MV-4-11 (cell line): Measurements from ENCODE around the gene PARP12.
A peak's percentile ranks its signal among the peaks of the same experiment; 100 is the strongest.

Experiments
- DNase-seq: peaks from one replicate; lab custom pipeline; 2025; lab: John Stamatoyannopoulos, UW

PARP12 gene

GRCh38 chr7:140014123-140014522 is 48.6 kb downstream of the PARP12 start:
- DNase-seq, result no peak

- no peak for DNase-seq
These were observed 49.1 kb downstream of the PARP12 start for GRCh38 chr7:140013676-140014075.

- no peak for DNase-seq
These were observed 52.4 kb downstream of the PARP12 start for GRCh38 chr7:140010194-140010895.

GRCh38 chr7:140009735-140010134 is 53.0 kb downstream of the PARP12 start:
- DNase-seq, result no peak

- no peak for DNase-seq
These were observed 53.8 kb downstream of the PARP12 start for GRCh38 chr7:140008755-140009610.

- DNase-seq, result no peak
These were observed 55.6 kb downstream of the PARP12 start for GRCh38 chr7:140007051-140007690.

- no peak for DNase-seq
These were observed 56.2 kb downstream of the PARP12 start for GRCh38 chr7:140006600-140006999.

GRCh38 chr7:140005754-140006503 is 56.8 kb downstream of the PARP12 start:
- no peak for DNase-seq

- DNase-seq, result no peak
These were observed 57.4 kb downstream of the PARP12 start for GRCh38 chr7:140005341-140005740.

- DNase-seq, result no peak
These were observed 58.1 kb downstream of the PARP12 start for GRCh38 chr7:140004672-140005071.

- peak; percentile 82 for DNase-seq
These were observed 58.8 kb downstream of the PARP12 start for GRCh38 chr7:140003913-140004382.

GRCh38 chr7:140000666-140001268 is 62.0 kb downstream of the PARP12 start:
- DNase-seq, result no peak

GRCh38 chr7:139999516-139999915 is 63.2 kb downstream of the PARP12 start:
- DNase-seq, result no peak

- DNase-seq, result no peak
These were observed 64.2 kb downstream of the PARP12 start for GRCh38 chr7:139998572-139998971.

GRCh38 chr7:139995017-139995915 is 67.5 kb downstream of the PARP12 start:
- DNase-seq, result no peak

GRCh38 chr7:139994356-139994755 is 68.4 kb downstream of the PARP12 start:
- DNase-seq, result no peak

- DNase-seq, result no peak
These were observed 69.2 kb downstream of the PARP12 start for GRCh38 chr7:139993592-139993991.

GRCh38 chr7:139993169-139993568 is 69.6 kb downstream of the PARP12 start:
- no peak for DNase-seq

- DNase-seq, result peak; percentile 43
These were observed 70.3 kb downstream of the PARP12 start for GRCh38 chr7:139992353-139993044.

GRCh38 chr7:139991911-139992310 is 70.8 kb downstream of the PARP12 start:
- no peak for DNase-seq
